Measurements from ENCODE around the gene MTRF1L. TPM values are rescaled to one million over a fixed set of nuclear protein-coding genes. Genes with fewer than 3 reads are reported as not detected.
"Not testable (repeated sequence)": the region's sequence is repeated elsewhere in the genome, so short reads cannot be mapped to it uniquely, and the experiment has no call there.

MTRF1L gene
- total RNA-seq, 1 experiment from 2014 or later: 30.0 TPM

DNA sequence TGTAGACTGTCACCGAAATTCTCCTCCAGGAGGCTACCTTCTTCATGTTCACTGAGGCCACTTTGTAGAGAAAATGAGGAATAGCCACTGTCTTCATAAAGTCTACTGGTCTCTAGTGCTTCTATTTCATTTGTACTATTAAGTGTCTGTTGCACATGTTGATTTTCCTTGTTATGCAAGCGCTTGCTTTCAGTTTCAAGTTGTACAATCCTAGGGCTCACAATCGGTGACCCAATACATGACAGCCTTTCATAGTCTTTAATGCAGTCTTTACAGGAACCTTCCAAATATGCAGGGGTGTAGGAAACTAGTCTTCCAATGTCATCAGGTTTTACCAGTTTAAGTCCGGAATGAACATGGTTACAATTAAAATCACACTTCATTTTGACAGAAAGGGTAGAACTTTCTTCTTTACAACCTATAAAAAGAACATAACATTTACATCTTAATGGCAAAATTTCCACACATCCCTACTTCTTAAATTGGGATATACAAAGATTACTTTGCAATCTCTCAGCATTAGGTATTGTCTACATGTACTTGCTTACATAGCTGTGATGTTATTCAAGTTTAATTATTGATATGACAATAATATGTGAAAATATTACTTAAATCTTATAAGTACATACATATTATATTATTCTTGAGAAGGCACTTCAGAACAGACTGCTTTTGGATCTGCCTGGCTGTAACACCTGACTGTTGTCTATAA lies 27.1 kb downstream of the MTRF1L start:
- H3K9me3 ChIP-seq (replicated peaks): no peaks in the 10 kb centered on the region
- no peak overlapping the region for H3K27ac ChIP-seq
- H3K27me3 ChIP-seq (replicated peaks): no peaks in the 10 kb centered on the region
- DNase-seq (ENCODE audit: low read depth in 1 of 2, low spot score in 2 of 2): no peak
- peaks cover 44% of the 10 kb centered on the region for H3K4me1 ChIP-seq (replicated peaks)
- H3K4me3 ChIP-seq: no peak overlapping the region
- H3K36me3 ChIP-seq: peaks cover 96% of the 10 kb centered on the region

DNA sequence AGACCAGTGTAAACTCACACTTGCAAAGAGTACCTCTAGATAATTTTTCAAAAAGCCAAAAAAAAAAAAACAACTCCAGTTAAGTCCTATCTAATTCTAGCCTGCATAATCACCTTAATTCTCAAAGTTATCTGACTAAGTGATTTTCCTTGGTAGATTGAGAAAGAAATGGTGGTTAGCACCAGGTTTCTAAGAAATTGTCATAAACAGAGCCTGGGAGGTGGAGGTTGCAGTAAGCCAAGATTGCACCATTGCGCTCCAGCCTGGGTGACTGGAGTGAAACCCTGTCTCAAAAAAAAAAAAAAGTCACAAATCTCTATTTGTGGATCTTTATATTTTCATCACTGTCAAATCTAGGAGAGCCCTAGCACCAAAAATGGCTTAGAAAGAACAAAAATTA lies 28.6 kb downstream of the MTRF1L start:
- Histone ChIP-seq H3K27me3 (replicated peaks) (no peaks in the 10 kb centered on the region), H3K4me3 (no peak overlapping the region), H3K9me3 (replicated peaks) (0 out of 2 replicates have a peak, but pooled peaks cover 3% of the 10 kb centered on the region), H3K27ac (no peak overlapping the region), H3K4me1 (replicated peaks) (peaks cover 31% of the 10 kb centered on the region), H3K36me3 (peaks cover 96% of the 10 kb centered on the region)
- DNase-seq (ENCODE audit: low read depth in 1 of 2, low spot score in 2 of 2): no peak

DNA sequence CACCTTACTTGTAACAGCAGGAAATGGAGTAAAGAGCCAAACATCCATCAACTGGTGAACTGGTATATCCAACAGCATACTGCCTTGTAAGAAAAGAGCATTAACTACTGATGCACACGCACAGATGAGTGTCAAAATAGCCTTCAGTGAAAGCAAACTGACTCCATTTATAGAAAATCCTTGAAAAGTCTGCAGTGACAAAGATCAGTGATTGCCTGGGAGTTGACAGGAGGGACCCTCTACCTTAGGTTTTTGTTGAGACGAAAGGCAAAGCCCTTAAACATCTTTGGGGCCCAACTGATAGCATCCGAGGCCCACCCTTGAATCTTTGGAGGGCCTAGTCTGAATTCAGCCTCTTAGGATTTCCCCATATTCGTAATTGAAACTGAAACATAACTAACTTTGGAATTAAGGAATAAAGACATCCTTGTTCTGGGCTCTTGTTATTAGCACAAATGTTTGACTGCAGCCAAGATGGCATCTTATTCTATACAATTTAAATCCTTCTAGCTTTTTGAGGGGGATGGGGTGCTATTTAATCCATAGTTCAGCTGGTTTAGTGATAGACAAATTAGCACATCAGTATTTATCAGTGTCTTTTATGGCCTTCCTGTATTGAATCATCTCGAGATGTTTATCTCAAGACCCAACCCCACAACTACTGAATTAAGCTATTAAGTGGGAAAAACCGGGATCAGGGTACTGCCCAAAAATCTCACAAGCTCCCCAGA lies 32.7 kb downstream of the MTRF1L start:
- no peak for DNase-seq (ENCODE audit: low read depth in 1 of 2, low spot score in 2 of 2)
- Histone ChIP-seq H3K27me3 (replicated peaks) (no peaks in the 10 kb centered on the region), H3K4me3 (no peak overlapping the region), H3K9me3 (replicated peaks) (0 out of 2 replicates have a peak, but pooled peaks cover 3% of the 10 kb centered on the region), H3K4me1 (replicated peaks) (no peaks in the 10 kb centered on the region), H3K27ac (no peak overlapping the region), H3K36me3 (peaks cover 59% of the 10 kb centered on the region)

DNA sequence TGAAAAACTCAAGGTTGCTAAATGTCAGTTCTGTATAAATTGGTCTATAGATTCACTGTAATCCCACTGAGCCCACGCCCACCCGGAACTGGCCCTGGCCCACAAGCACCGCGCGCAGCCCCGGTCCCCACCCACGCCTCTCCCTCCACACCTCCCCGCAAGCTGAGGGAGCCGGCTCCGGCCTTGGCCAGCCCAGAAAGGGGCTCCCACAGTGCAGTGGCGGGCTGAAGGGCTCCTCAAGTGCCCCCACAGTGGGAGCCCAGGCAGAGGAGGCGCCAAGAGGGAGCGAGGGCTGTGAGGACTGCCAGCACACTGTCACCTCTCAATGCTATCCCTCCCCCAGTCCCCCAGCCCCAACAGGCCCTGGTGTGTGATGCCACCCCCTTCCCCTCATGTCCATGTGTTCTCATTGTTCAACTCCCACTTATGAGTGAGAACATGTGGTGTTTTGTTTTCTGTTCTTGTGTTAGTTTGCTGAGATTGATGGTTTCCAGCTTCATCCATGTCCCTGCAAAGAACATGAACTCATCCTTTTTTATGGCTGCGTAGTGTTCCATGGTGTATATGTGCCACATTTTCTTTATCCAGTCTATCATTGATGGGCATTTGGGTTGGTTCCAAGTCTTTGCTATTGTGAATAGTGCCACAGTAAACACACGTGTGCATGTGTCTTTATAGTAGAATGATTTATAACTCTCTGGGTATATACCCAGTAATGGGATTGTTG lies 36.2 kb downstream of the MTRF1L start:
- H3K27me3 ChIP-seq (replicated peaks); H3K4me1 ChIP-seq (replicated peaks); H3K9me3 ChIP-seq (replicated peaks); H3K27ac ChIP-seq; H3K4me3 ChIP-seq; DNase-seq (ENCODE audit: low read depth in 1 of 2, low spot score in 2 of 2): not testable (repeated sequence)
- peaks cover 23% of the 10 kb centered on the region for H3K36me3 ChIP-seq

DNA sequence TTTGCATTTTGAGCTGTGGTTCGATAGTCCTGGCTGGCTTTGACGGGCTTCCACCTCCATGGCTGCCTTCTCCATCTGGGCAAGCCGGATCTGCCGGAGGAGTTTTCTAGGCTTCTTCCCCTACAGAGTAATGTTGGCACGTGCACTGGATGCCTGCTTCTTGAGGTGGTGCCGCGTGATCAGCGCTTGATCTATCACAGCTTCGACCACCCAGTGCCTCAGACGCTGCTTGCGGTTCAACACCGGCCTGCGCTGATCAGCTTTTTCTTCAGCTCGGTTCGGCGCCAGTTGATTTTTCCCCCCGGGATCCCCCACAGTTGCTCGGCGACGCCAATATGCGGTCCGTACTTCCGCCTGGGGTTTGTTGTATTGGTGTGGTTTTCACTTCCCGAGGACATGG lies 43.2 kb downstream of the MTRF1L start:
- no peak overlapping the region for H3K4me3 ChIP-seq
- H3K4me1 ChIP-seq (replicated peaks): peaks cover 30% of the 10 kb centered on the region
- no peaks in the 10 kb centered on the region for H3K36me3 ChIP-seq
- no peak for DNase-seq (ENCODE audit: low read depth in 1 of 2, low spot score in 2 of 2)
- H3K9me3 ChIP-seq (replicated peaks): peaks cover 6% of the 10 kb centered on the region
- no peak overlapping the region for H3K27ac ChIP-seq
- H3K27me3 ChIP-seq (replicated peaks): no peaks in the 10 kb centered on the region

DNA sequence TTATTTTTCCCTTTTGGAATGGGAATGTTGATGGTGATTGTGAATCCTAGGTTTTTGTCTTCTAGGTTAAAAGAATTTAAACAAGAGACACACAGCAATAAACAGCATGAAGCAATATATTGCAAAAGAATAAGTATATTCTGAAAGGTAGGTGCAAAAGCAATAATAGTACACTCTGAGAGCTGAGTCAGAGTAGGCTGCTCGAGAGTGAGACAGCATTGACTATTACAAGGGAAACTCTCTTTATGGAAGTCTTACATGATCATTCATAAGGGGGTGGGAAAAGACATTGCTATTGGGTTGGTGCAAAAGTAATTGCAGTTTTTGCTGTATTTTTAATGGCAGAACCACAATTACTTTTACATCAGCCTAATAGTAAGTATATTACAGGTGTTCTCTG lies 44.7 kb downstream of the MTRF1L start:
- DNase-seq (ENCODE audit: low read depth in 1 of 2, low spot score in 2 of 2): no peak
- Histone ChIP-seq H3K4me1 (replicated peaks) (peaks cover 33% of the 10 kb centered on the region), H3K4me3 (no peak overlapping the region), H3K36me3 (no peaks in the 10 kb centered on the region), H3K27me3 (replicated peaks) (no peaks in the 10 kb centered on the region), H3K9me3 (replicated peaks) (peaks cover 6% of the 10 kb centered on the region), H3K27ac (no peak overlapping the region)

DNA sequence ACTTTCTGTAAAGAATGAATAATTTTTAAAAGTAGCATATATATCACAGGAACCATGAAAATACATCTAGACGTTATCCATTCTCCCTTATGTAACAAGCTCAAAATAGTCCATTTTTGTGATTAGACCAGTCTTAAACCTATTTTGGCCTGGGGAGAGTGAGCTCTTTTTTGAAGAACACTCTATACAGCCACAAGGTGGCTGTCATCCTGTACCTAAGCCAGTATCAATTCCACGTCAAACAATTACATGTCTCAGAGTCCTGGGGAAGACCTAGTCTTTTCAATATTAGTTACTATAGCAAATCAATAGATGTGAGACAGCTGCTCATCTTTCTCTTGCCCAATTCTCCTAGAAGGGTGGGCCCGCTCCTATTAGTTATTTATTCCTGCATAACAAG lies 48.1 kb downstream of the MTRF1L start:
- H3K4me3 ChIP-seq: no peak overlapping the region
- H3K36me3 ChIP-seq: no peaks in the 10 kb centered on the region
- no peaks in the 10 kb centered on the region for H3K27me3 ChIP-seq (replicated peaks)
- peaks cover 45% of the 10 kb centered on the region for H3K4me1 ChIP-seq (replicated peaks)
- DNase-seq (ENCODE audit: low read depth in 1 of 2, low spot score in 2 of 2): no peak
- peaks cover 6% of the 10 kb centered on the region for H3K9me3 ChIP-seq (replicated peaks)
- no peak overlapping the region for H3K27ac ChIP-seq

DNA sequence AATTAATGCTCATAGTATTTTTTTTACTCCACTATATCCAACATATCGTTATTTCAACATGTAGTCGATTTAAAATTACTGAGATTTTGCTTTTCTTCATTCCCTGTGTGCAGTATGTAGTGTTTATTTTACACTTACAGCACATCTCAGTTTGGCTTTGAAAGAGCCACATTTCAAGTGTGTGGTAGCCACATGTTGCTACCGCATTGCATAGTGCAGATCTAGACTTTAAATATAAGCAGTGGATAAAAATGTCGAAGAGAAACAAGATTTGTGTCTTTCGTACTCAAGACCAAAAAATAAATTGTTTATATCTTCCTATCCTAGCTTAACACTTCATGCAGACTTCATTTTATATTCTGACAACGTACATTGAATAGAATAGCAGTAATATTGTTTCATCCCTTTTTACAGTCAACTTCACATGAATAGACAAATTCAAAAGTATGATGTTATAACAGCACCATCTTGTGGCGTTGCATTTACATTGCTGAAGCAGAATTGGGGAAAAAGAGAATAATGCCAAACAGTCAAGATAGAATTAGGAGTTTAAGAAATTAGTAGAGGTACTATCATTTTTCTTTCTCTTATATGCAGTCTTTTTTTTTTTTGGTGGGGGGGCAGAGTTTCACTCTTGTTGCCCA lies 49.5 kb downstream of the MTRF1L start:
- Histone ChIP-seq H3K4me1 (replicated peaks) (peaks cover 35% of the 10 kb centered on the region), H3K27me3 (replicated peaks) (no peaks in the 10 kb centered on the region), H3K9me3 (replicated peaks) (peaks cover 6% of the 10 kb centered on the region), H3K27ac (no peak overlapping the region), H3K36me3 (no peaks in the 10 kb centered on the region), H3K4me3 (no peak overlapping the region)
- peak in 1 of 2 experiments; percentile 43 for DNase-seq (ENCODE audit: low read depth in 1 of 2, low spot score in 2 of 2)

DNA sequence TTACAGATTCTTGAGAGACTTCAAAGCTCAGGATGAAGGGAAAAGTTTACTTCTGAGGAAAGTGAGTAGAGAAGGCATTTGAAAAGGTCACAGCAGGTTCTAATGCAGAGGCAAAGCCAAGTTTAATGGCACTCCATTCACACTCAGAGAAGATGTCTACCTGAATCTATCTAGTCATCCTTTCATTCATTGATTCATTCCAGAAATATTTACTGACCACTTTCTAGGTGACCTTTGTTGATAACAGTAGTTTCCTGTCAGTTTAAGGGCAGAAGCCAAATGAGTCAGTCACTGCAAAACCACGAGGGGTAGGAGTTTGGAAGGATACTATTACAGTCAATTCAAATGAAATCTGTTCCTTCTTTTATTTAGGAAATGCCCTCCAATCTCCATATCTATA lies 50.5 kb downstream of the MTRF1L start:
- H3K36me3 ChIP-seq: no peaks in the 10 kb centered on the region
- H3K4me3 ChIP-seq: no peak overlapping the region
- DNase-seq (ENCODE audit: low read depth in 1 of 2, low spot score in 2 of 2): peak in 1 of 2 experiments; percentile 36
- H3K9me3 ChIP-seq (replicated peaks): peaks cover 6% of the 10 kb centered on the region
- no peak overlapping the region for H3K27ac ChIP-seq
- peaks cover 28% of the 10 kb centered on the region for H3K4me1 ChIP-seq (replicated peaks)
- no peaks in the 10 kb centered on the region for H3K27me3 ChIP-seq (replicated peaks)

DNA sequence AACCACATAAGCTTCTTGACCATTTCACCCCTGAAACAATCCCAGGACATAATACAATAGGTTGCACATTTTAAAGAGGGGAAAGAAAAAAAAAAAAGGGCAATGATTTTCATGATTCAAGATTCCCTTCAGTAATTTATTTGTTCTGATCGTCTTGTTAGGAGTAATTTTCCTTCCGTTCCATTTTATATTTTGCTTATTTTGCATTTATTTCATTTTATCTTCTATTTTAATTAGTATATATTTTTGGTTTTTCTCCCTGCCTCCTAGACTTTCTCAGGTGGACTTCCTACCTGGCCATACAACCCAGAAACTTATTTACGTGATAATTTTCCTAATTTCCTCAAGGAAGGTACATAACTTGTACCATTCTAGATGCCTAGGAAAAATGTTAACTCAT lies 52.3 kb downstream of the MTRF1L start:
- H3K27me3 ChIP-seq (replicated peaks): no peaks in the 10 kb centered on the region
- no peaks in the 10 kb centered on the region for H3K9me3 ChIP-seq (replicated peaks)
- H3K27ac ChIP-seq: no peak overlapping the region
- H3K36me3 ChIP-seq: no peaks in the 10 kb centered on the region
- H3K4me1 ChIP-seq (replicated peaks): peaks cover 15% of the 10 kb centered on the region
- H3K4me3 ChIP-seq: no peak overlapping the region
- no peak for DNase-seq (ENCODE audit: low read depth in 1 of 2, low spot score in 2 of 2)

DNA sequence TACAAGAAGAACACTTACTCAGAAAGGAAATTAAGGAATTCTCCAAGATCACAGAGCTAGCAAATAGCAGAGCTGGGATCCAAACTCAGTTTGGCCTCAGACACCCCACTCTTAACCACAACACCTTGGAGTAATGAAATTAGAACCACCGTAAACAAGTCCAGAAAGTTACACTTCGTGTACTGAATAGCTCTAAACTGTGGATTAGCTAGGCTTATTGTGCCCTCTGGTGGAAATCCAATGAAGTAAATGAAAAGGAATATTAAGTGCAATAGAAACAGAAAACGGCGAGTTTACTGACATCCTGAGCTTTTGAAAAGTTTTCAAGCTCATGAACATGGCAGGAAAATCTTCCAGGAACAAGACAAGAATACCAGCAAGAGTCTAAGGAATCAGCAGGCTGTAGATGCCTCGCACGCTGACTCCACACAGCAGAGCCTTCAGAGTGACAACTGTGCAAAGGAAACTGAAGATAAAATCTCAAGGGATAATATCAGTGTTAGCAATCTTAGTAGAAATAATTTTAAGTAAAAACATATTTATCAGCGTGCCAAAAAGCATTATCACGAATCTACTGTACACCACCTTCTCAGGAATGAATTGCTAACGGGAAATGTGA lies 54.2 kb downstream of the MTRF1L start:
- peak in 1 of 2 experiments; percentile 43 for DNase-seq (ENCODE audit: low read depth in 1 of 2, low spot score in 2 of 2)
- Histone ChIP-seq H3K4me1 (replicated peaks) (peaks cover 15% of the 10 kb centered on the region), H3K27me3 (replicated peaks) (no peaks in the 10 kb centered on the region), H3K4me3 (no peak overlapping the region), H3K9me3 (replicated peaks) (no peaks in the 10 kb centered on the region), H3K36me3 (no peaks in the 10 kb centered on the region), H3K27ac (no peak overlapping the region)

DNA sequence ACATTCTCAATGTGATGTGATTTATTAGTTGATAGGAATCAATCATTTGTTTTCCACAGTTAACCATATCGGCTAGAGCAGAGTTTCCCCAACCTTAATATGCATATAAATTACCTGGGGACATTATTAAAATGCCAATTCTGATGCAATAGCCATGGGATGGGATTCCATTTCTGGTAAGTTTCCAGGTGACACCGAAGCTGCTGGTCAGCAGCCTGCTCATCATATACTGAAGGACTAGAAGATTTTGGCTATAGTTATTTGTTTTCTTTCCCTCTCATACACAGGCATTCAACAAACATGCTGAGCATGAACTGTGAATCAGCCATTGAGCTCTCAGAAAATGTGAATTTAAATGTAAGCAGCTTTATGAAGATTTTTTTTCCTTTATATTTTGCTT lies 55.5 kb downstream of the MTRF1L start:
- DNase-seq (ENCODE audit: low read depth in 1 of 2, low spot score in 2 of 2): no peak
- H3K36me3 ChIP-seq: no peaks in the 10 kb centered on the region
- peaks cover 4% of the 10 kb centered on the region for H3K4me1 ChIP-seq (replicated peaks)
- H3K27me3 ChIP-seq (replicated peaks): no peaks in the 10 kb centered on the region
- H3K27ac ChIP-seq: no peak overlapping the region
- no peak overlapping the region for H3K4me3 ChIP-seq
- no peaks in the 10 kb centered on the region for H3K9me3 ChIP-seq (replicated peaks)

DNA sequence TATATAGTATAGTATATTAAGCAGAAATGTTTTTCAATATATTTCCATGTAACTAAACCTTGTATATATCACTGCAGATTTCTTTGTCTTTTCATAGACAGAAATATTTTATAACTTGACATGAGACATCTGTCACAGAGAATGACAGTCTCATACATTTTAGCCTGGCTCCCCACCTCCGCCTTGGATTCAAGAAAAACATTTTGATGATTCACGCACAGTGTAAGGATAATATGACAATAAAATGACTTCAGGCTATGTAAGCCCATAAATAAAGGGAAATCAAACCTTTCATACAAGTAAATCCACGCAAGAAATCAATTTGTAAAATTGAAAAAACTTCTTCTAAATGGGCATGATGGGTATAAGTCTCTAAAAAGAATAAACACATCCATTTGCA lies 56.0 kb downstream of the MTRF1L start:
- H3K27ac ChIP-seq: no peak overlapping the region
- H3K27me3 ChIP-seq (replicated peaks): no peaks in the 10 kb centered on the region
- no peaks in the 10 kb centered on the region for H3K9me3 ChIP-seq (replicated peaks)
- no peaks in the 10 kb centered on the region for H3K36me3 ChIP-seq
- no peak overlapping the region for H3K4me3 ChIP-seq
- H3K4me1 ChIP-seq (replicated peaks): no peaks in the 10 kb centered on the region
- no peak for DNase-seq (ENCODE audit: low read depth in 1 of 2, low spot score in 2 of 2)
